Activated CD4-positive, alpha-beta T cell treated with anti-CD3 and anti-CD28 coated beads, Interleukin-2, amount 10 ng/mL, durations not matched to agents 24 days and 14 days (primary cell): ENCODE measurements around the gene PARP12. TPM values are rescaled to one million over a fixed set of nuclear protein-coding genes. Genes with fewer than 3 reads are reported as not detected.

Experiments
- DNase-seq: peaks from one replicate; pipeline ENCODE4 v3.0.0; 2022
- H3K27ac Mint-ChIP-seq: one replicate; pipeline ENCODE4 v1.8.0; 2022; ENCODE audit warnings: mild to moderate bottlenecking, mixed read lengths
- H3K27me3 Mint-ChIP-seq: one replicate; pipeline ENCODE4 v1.8.0; 2022; ENCODE audit warnings: mixed read lengths
- H3K36me3 Mint-ChIP-seq: one replicate; pipeline ENCODE4 v1.8.0; 2022; ENCODE audit warnings: low read depth, mild to moderate bottlenecking, mixed read lengths
- H3K4me1 Mint-ChIP-seq: one replicate; pipeline ENCODE4 v1.8.0; 2021; ENCODE audit warnings: mixed read lengths
- H3K4me3 Mint-ChIP-seq: one replicate; pipeline ENCODE4 v1.8.0; 2022; ENCODE audit warnings: mild to moderate bottlenecking, moderate library complexity, mixed read lengths
- H3K9me3 Mint-ChIP-seq: one replicate; pipeline ENCODE4 v1.8.0; 2021; ENCODE audit warnings: mixed read lengths
- intact Hi-C: fragments of 100-400 bp; cut with micrococcal nuclease; formaldehyde crosslinking; loops from one replicate; pipeline ENCODE4 v1.15.1; 2023
- total RNA-seq: library from RNA; stranded (reverse); gene quantifications from 2 replicates; pipeline ENCODE4 v1.2.3, GENCODE V29; 2022

The PARP12 gene
- total RNA-seq, 1 donor from 2014 or later, result 53.3 TPM

DNA sequence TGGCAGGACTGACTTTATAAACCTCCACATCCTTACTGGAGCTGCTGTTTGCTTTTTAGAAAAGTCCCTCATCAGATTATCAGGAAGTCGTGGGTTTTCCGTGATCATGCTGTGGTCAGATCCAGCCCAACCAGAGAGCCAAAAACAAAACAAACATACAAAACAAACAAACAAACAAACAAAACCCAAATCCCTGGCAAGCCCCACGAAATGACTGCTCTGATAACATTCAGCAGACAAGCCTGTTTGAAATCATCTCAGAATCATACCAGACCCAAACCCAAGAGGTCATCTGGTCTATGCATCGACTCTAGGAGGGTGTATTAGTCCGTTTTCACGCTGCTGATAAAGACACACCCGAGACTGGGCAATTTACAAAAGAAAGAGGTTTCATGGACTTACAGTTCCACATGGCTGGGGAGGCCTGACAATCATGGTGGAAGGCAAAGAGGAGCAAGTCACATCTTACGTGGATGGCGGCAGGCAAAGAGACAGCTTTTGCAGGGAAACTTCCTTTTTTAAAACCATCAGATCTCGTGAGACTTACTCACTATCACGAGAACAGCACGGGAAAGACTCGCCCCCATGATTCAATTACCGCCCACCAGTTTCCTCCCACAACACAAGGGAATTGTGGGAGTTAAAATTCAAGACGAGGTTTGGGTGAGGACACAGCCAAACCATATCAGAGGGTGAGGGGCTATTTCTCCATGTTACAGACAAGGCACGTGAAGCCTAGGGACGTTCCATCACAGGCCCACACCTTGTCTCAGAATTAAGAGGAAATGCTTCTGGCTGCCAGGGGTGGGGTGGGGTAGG, 85.7 kb downstream of the PARP12 start:
- H3K36me3 Mint-ChIP-seq, result no peaks in the 10 kb centered on the region
- intact Hi-C loops, result no loop called here
- no peak overlapping the region for H3K4me3 Mint-ChIP-seq
- no peak for DNase-seq
- peaks cover 18% of the 10 kb centered on the region for H3K4me1 Mint-ChIP-seq
- H3K27me3 Mint-ChIP-seq, result peaks cover 10% of the 10 kb centered on the region
- H3K27ac Mint-ChIP-seq, result no peak overlapping the region
- no peaks in the 10 kb centered on the region for H3K9me3 Mint-ChIP-seq

DNA sequence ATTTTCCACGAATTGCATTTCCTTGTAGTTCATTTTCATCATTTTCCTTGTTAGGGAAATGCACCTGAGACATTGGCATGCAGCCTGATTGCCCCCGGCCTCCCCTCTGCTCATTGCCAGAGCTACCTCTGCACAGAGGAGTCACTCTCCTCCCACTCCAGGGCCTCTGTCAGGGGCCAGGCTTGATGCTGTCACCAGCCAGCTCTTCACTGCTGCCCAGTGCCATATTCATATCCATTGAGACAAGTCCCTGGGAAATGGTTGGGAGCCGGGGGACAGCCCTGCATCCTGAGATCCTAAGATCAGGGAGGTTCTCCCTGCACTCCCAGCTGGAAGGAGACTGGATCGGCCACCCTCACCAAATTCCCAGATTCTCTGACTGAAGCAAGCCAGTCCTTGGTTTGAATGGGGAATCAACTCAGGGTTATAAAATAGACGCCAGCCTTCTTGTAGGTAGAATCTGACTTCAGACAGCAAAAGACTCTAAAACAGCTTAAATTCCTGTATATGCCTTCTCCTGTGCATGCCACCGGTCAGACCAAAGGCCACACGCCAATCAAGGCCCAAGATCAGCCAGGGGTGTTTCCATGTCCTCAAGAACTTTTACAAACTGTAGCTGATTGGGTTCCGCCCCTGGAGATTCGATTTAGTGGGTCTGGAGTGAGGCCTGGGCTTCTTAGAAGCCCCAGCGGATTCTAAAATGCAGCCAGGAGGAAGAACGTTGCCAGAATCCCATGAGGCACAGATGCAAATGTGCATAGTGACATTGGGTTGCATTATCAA, 86.5 kb downstream of the PARP12 start:
- Mint-ChIP-seq H3K4me3 (no peak overlapping the region), H3K4me1 (peaks cover 16% of the 10 kb centered on the region), H3K27me3 (peaks cover 10% of the 10 kb centered on the region), H3K36me3 (no peaks in the 10 kb centered on the region), H3K9me3 (no peaks in the 10 kb centered on the region), H3K27ac (no peak overlapping the region)
- intact Hi-C loops, result no loop called here
- DNase-seq, result no peak

DNA sequence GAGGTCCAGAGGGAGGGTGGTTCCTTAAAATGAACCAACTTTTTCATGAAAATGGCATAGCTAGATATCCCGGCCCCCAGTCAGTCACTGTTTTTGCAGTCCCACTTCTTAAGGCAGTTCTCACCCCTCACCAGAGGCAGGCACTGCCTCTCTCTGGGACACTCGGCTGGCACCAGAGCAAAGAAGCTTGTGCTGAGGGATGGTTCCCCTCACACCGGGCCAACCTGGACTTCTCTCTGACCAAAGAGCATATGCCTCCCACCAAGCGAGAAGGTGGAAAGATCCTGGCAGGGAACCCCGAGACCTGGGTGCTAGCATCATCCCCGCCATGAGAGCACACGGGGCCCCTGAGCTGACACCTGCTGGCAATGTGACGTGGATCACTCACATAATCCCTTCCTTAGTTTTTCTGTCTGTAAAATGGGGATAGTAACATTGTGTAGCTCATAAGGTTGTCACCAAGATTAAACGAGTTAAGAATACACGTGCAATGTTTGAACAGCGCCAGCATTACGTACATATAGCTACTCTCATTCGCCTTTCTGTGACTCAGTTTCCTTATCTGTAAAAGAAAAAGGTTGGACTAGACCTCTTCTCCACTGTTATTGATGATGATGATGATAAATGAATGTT, 88.5 kb downstream of the PARP12 start:
- no peaks in the 10 kb centered on the region for H3K9me3 Mint-ChIP-seq
- no peak overlapping the region for H3K27ac Mint-ChIP-seq
- H3K4me3 Mint-ChIP-seq, result no peak overlapping the region
- H3K27me3 Mint-ChIP-seq, result peaks cover 13% of the 10 kb centered on the region
- peaks cover 6% of the 10 kb centered on the region for H3K4me1 Mint-ChIP-seq
- intact Hi-C loops, result no loop called here
- DNase-seq, result no peak
- no peaks in the 10 kb centered on the region for H3K36me3 Mint-ChIP-seq

Other genes starting within 250 kb of the PARP12 start
- gene TBXAS1, start 233.7 kb downstream of the PARP12 start, total RNA-seq, result 1.8 and 3.5 TPM in 2 replicates
- 21.8 and 25.9 TPM in 2 replicates for gene KDM7A, start 114.0 kb upstream of the PARP12 start, total RNA-seq